HepG2 (cell line): ENCODE data around the gene USP34. TPM values are rescaled to one million over a fixed set of nuclear protein-coding genes. Genes with fewer than 3 reads are reported as not detected.

ENCODE experiments used
- CBX1 ChIP-seq: IDR thresholded peaks from one replicate; pipeline ENCODE4 v1.6.1; 2016; ENCODE audit warnings: antibody characterized with exemption, low read depth
- GABPB1 ChIP-seq: IDR thresholded peaks from 2 replicates; pipeline ENCODE4 v1.6.1; 2016; ENCODE audit warnings: mild to moderate bottlenecking, missing genetic modification reagents, moderate library complexity, missing compliant biosample characterization
- GZF1 ChIP-seq: sonication (generic); formaldehyde crosslinking; IDR thresholded peaks from 2 replicates; pipeline ENCODE4 v1.5.1; 2020; ENCODE audit warnings: mild to moderate bottlenecking, missing genetic modification reagents
- HDAC2 ChIP-seq: sonication (generic); formaldehyde crosslinking; IDR thresholded peaks from 2 replicates; pipeline ENCODE4 v1.4.0; 2020; ENCODE audit warnings: missing genetic modification reagents
- HDAC6 ChIP-seq: fragments of 200-600 bp; sonication (generic); IDR thresholded peaks from 2 replicates; pipeline ENCODE4 v1.7.0; 2017; ENCODE audit warnings: mild to moderate bottlenecking, antibody characterized with exemption, low read length, low read depth
- HIVEP1 ChIP-seq: sonication (generic); formaldehyde crosslinking; IDR thresholded peaks from 2 replicates; pipeline ENCODE4 v1.4.0; 2020; ENCODE audit warnings: mild to moderate bottlenecking, missing genetic modification reagents
- HNRNPL ChIP-seq: fragments of 200-400 bp; formaldehyde crosslinking; IDR thresholded peaks from 2 replicates; pipeline ENCODE4 v1.6.1; 2017; ENCODE audit warnings: mild to moderate bottlenecking, low read depth, low read length
- JUNB ChIP-seq: sonication (generic); formaldehyde crosslinking; IDR thresholded peaks from 2 replicates; pipeline ENCODE4 v1.8.0; 2022; ENCODE audit warnings: missing genetic modification reagents, mild to moderate bottlenecking, borderline replicate concordance
- KDM6A ChIP-seq: IDR thresholded peaks from 2 replicates; pipeline ENCODE4 v1.6.1; 2016; ENCODE audit warnings: low read depth
- KLF9 ChIP-seq: IDR thresholded peaks from 2 replicates; pipeline ENCODE4 v1.6.1; 2016; ENCODE audit warnings: low read depth
- KMT2A ChIP-seq: sonication (generic); formaldehyde crosslinking; IDR thresholded peaks from 2 replicates; pipeline ENCODE4 v1.4.0; 2020; ENCODE audit warnings: missing genetic modification reagents
- MXD4 ChIP-seq: IDR thresholded peaks from 2 replicates; pipeline ENCODE4 v1.6.1; 2016; ENCODE audit warnings: mild to moderate bottlenecking, missing biosample characterization, missing genetic modification reagents
- SP140L ChIP-seq: sonication (generic); formaldehyde crosslinking; IDR thresholded peaks from 2 replicates; pipeline ENCODE4 v1.4.0; 2020; ENCODE audit warnings: missing genetic modification reagents, borderline replicate concordance
- SRY ChIP-seq: sonication (generic); formaldehyde crosslinking; IDR thresholded peaks from 2 replicates; pipeline ENCODE4 v1.8.0; 2022; ENCODE audit warnings: mild to moderate bottlenecking, missing genetic modification reagents
- TBX2 ChIP-seq: sonication (generic); formaldehyde crosslinking; IDR thresholded peaks from 2 replicates; pipeline ENCODE4 v1.5.0; 2020; ENCODE audit warnings: missing genetic modification reagents, mild to moderate bottlenecking, borderline replicate concordance
- U2AF1 ChIP-seq: fragments of 200-400 bp; formaldehyde crosslinking; optimal IDR thresholded peaks from 2 replicates; pipeline ENCODE3; 2017; ENCODE audit warnings: mild to moderate bottlenecking, low read depth, low read length
- U2AF2 ChIP-seq: fragments of 200-400 bp; formaldehyde crosslinking; IDR thresholded peaks from 2 replicates; pipeline ENCODE4 v1.6.1; 2017; ENCODE audit warnings: low read depth, mild to moderate bottlenecking, low read length
- ZNF121 ChIP-seq: sonication (generic); formaldehyde crosslinking; IDR thresholded peaks from 2 replicates; pipeline ENCODE4 v1.5.0; 2020; ENCODE audit warnings: mild to moderate bottlenecking, missing genetic modification reagents
- ZNF589 ChIP-seq: sonication (generic); formaldehyde crosslinking; conservative IDR thresholded peaks from 2 replicates; pipeline ENCODE4 v1.8.0; 2022; ENCODE audit warnings: mild to moderate bottlenecking, moderate library complexity, missing genetic modification reagents
- ZNF724P ChIP-seq: sonication (generic); formaldehyde crosslinking; IDR thresholded peaks from 2 replicates; pipeline ENCODE4 v1.8.0; 2022; ENCODE audit warnings: missing genetic modification reagents, borderline replicate concordance
- polyA plus RNA-seq, 8 experiments: library from polyadenylated mRNA; depleted of rRNA in 3 of 8; stranded (reverse) in 7 of 8; unstranded in 1 of 8; fragments of >200 nt; fragmentation: Illumina TruSeq in 4 of 8; extraction: Trizol in 4 of 8; gene quantifications; 2 replicates each; pipeline versions ENCODE4 v1.2.1 to v1.2.3, GENCODE V29; 2011 to 2016; ENCODE audit warnings: low read depth in 4 of 8, missing spikeins in 1 of 8, mixed read lengths in 1 of 8; ENCODE audit not compliant: insufficient read depth in 1 of 8
- total RNA-seq, 5 experiments: library from RNA; depleted of rRNA; stranded (reverse); fragments of >200 nt; fragmentation: Illumina TruSeq; extraction: Trizol; gene quantifications; 2 replicates each; pipeline ENCODE4 v1.2.3, GENCODE V29; 2016; ENCODE audit warnings: low read depth in 1 of 5
- TF ChIP-seq, protein P1 (sequence below): sonication (generic); formaldehyde crosslinking; IDR thresholded peaks from 2 replicates; pipeline ENCODE4 v1.5.0; 2020; ENCODE audit warnings: missing genetic modification reagents
- TF ChIP-seq, protein P2 (sequence below): sonication (generic); formaldehyde crosslinking; IDR thresholded peaks from 2 replicates; pipeline ENCODE4 v1.8.1; 2023; ENCODE audit warnings: mild to moderate bottlenecking, missing genetic modification reagents
- TF ChIP-seq, protein P3 (sequence below): sonication (generic); formaldehyde crosslinking; IDR thresholded peaks from 2 replicates; pipeline ENCODE4 v1.8.1; 2023; ENCODE audit warnings: mild to moderate bottlenecking, moderate library complexity, missing genetic modification reagents
- TF ChIP-seq, protein P4 (sequence below): sonication (generic); formaldehyde crosslinking; IDR thresholded peaks from 2 replicates; pipeline ENCODE4 v1.4.0; 2020; ENCODE audit warnings: mild to moderate bottlenecking, missing genetic modification reagents
- TF ChIP-seq, protein P5 (sequence below): IDR thresholded peaks from 2 replicates; pipeline ENCODE4 v1.6.1; 2012; ENCODE audit warnings: low read depth, low read length, improper control_type of control experiment

USP34 gene
- total and polyA plus RNA-seq, 2 of the 13 experiments (the other 11 are each of a cell fraction or from before 2014, with no cell fraction given) = 99.2 to 100 TPM

DNA sequence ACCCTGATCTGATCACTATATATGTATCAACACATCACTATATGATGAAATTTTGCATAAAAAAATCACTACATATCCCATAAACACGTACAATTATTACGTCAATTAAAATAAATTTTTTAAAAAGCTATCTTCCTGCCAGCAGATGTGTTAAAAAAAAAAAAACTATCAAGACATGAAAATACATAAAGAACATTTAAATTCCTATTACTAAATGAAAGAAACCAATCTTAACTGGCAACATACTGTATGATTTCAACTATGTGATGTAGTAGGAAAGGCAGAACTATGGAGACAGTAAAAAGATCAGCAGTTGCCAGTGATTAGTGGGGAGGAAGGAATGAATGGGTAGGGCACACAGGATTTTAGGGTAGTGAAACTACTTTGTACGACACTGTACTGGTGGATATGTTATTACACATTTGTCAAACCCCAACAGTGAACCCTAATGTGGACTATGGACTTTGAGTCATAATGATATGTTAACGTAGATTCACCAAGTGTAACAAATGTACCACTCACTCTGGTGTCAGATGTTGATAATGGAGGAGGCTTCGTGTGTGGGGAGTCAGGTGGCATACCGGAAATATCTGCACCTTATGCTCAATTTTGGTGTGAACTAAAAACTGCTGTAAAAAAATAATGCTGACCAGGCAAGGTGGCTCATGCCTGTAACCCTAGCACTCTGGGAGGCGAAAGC lies 27.4 kb downstream of the USP34 start (continued):
- 0 out of 2 replicates have a peak, but pooled peaks have one; percentile 34 for TF ChIP-seq JUNB (CRISPR knock-in tag)
- TF ChIP-seq U2AF2 = no peak
- TF ChIP-seq MXD4 (CRISPR knock-in tag) = peak; percentile 55; the same call in 1 of the 2 replicates
- TF ChIP-seq HIVEP1 (CRISPR knock-in tag) = no peak
- TF ChIP-seq, protein P1, sequence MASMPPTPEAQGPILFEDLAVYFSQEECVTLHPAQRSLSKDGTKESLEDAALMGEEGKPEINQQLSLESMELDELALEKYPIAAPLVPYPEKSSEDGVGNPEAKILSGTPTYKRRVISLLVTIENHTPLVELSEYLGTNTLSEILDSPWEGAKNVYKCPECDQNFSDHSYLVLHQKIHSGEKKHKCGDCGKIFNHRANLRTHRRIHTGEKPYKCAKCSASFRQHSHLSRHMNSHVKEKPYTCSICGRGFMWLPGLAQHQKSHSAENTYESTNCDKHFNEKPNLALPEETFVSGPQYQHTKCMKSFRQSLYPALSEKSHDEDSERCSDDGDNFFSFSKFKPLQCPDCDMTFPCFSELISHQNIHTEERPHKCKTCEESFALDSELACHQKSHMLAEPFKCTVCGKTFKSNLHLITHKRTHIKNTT (CRISPR knock-in tag) = no peak
- no peak for TF ChIP-seq U2AF1
- peak; percentile 51; the same call in 1 of the 2 replicates for TF ChIP-seq GABPB1
- TF ChIP-seq ZNF724P (CRISPR knock-in tag) = no peak
- TF ChIP-seq, protein P2, sequence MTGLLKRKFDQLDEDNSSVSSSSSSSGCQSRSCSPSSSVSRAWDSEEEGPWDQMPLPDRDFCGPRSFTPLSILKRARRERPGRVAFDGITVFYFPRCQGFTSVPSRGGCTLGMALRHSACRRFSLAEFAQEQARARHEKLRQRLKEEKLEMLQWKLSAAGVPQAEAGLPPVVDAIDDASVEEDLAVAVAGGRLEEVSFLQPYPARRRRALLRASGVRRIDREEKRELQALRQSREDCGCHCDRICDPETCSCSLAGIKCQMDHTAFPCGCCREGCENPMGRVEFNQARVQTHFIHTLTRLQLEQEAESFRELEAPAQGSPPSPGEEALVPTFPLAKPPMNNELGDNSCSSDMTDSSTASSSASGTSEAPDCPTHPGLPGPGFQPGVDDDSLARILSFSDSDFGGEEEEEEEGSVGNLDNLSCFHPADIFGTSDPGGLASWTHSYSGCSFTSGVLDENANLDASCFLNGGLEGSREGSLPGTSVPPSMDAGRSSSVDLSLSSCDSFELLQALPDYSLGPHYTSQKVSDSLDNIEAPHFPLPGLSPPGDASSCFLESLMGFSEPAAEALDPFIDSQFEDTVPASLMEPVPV = no peak
- TF ChIP-seq SRY = no peak
- peak; percentile 70 for TF ChIP-seq TBX2 (CRISPR knock-in tag)
- TF ChIP-seq HNRNPL = no peak
- TF ChIP-seq CBX1 = no peak
- peak; percentile 47; the same call in 1 of the 2 replicates for TF ChIP-seq KMT2A (CRISPR knock-in tag)
- TF ChIP-seq SP140L (CRISPR knock-in tag) = no peak
- TF ChIP-seq, protein P3, sequence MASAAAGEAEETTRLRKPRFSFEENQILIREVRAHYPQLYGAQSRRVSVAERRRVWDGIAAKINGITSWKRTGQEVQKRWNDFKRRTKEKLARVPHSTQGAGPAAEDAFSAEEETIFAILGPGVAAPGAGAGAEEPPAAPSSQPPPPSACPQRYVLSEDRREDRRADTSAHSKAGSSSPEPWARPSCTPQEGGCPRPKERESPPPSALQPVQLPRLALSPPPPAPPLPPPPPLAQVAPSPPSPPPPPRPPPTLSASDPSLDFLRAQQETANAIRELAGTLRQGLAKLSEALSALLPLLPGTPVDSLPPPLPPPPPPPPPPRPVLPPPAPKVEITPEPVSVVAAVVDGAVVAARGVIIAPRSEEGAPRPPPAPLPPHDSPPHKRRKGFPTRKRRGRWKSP (CRISPR knock-in tag) = no peak
- no peak for TF ChIP-seq GZF1 (CRISPR knock-in tag)
- TF ChIP-seq HDAC6 = no peak
- peak; percentile 51 for TF ChIP-seq HDAC2
- TF ChIP-seq KLF9 (CRISPR knock-in tag) = no peak
- TF ChIP-seq, protein P4, sequence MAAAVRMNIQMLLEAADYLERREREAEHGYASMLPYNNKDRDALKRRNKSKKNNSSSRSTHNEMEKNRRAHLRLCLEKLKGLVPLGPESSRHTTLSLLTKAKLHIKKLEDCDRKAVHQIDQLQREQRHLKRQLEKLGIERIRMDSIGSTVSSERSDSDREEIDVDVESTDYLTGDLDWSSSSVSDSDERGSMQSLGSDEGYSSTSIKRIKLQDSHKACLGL (CRISPR knock-in tag) = no peak
- peak; percentile 56 for TF ChIP-seq KDM6A (CRISPR knock-in tag)
- TF ChIP-seq, protein P5, sequence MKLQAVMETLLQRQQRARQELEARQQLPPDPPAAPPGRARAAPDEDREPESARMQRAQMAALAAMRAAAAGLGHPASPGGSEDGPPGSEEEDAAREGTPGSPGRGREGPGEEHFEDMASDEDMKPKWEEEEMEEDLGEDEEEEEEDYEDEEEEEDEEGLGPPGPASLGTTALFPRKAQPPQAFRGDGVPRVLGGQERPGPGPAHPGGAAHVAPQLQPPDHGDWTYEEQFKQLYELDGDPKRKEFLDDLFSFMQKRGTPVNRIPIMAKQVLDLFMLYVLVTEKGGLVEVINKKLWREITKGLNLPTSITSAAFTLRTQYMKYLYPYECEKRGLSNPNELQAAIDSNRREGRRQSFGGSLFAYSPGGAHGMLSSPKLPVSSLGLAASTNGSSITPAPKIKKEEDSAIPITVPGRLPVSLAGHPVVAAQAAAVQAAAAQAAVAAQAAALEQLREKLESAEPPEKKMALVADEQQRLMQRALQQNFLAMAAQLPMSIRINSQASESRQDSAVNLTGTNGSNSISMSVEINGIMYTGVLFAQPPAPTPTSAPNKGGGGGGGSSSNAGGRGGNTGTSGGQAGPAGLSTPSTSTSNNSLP = peak; percentile 93
- TF ChIP-seq ZNF121 (CRISPR knock-in tag) = no peak
- 0 out of 2 replicates have a peak, but pooled peaks have one; percentile 38 for TF ChIP-seq ZNF589
